GM18517 (cell line): ENCODE results near the gene SF1.

Source experiments
- ATAC-seq: cut with Tn5 transposase; IDR thresholded peaks from one replicate; pipeline ENCODE4 v1.9.1; 2021; ENCODE audit warnings: mild to moderate bottlenecking, moderate library complexity; ENCODE audit not compliant: unreplicated experiment

SF1 gene

DNA sequence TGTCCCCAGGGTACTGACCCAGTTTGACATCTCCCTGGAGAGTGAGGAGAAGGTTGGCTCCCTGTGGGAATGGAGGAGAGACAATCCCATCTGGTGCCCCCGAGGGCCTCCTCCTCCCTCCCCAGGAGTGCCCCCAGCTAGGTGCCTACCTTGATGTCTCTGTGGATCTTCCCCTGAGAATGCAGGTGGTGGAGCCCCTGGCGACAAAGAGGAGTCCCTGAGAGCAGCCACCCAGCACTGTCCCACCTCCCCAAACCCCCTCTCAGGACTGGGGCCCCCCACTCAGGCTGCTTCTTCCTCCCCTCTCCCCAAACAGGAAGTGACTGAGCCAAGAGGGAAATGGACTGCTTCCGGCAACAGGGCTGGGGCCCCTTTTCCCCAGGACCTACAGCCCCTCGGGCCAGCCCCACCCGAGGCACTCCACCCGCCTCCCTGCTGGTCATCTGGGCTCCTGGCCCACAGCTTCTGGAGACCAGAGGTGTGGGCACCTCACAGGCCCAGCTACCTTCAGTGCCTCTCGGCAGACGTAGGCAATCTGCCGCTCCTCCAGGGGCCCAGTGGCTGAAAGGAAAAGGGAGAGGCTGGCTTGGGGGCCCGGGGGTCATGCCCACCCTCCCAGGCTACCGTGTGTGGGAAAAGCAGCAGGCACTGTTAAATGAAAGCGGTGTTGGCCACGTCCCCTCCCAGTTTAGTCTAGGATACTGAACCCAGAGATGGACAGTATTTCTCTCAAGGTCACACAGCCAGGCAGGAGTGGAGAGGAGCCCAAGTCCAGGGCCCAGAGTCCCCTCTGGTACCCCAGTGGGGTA lies 23.4 kb upstream of the SF1 start:
- no peak for ATAC-seq

DNA sequence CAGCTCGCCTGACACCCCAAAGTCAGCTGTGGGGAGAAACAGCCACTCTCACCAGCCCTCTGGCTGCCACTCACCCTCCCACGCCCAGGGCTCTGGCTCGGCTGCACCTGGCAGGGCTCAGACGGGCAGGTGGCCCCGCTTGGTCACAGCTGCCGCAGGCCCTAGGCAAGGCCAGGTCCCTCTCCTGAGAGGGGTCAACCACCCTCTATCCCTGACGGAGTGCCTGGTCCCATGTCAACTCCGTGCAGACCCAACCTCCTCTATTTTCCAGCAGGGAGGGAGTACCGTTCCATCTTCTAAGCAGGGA lies 22.8 kb upstream of the SF1 start:
- no peak for ATAC-seq

DNA sequence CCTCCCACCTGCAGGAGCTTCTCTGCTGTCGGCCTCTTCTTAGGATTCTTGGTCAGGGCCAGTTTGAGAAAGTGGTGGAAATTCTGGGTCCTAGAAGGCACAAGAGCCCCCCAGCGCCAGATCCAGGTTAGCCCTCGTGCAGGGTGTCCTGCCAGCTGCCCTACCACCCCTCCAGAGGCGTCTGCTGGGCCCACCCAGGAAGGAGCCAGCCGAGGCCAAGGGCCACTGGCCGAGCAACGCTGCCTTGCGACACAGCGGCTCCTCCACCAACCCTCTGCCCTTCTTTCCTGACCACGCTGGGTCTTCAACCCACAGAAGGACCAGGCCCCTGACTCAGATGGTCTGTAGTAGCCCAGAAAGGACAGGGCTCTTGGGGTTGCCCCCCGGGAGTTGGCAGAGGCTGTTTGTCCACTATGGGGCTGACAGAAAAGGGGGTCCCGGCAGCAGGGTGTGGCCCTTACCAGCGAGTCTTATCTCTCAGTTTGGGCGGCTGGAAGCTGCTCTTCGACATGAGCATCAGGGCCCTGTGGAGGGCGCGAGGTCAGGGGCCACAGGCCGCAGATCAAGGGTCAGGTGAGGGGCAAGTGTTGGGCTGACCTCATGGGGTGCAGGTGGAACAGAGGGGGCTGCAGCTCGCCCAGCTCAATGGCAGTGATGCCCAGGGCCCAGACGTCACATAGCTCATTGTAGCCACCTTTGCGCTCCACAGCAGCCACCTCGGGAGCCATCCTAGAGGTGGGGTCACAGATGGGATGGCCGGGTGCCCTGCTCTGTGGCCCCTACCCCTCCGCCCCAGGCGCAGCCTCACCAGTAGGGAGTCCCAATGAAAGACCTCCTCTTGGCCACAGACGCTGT lies 22.2 kb upstream of the SF1 start:
- no peak for ATAC-seq

DNA sequence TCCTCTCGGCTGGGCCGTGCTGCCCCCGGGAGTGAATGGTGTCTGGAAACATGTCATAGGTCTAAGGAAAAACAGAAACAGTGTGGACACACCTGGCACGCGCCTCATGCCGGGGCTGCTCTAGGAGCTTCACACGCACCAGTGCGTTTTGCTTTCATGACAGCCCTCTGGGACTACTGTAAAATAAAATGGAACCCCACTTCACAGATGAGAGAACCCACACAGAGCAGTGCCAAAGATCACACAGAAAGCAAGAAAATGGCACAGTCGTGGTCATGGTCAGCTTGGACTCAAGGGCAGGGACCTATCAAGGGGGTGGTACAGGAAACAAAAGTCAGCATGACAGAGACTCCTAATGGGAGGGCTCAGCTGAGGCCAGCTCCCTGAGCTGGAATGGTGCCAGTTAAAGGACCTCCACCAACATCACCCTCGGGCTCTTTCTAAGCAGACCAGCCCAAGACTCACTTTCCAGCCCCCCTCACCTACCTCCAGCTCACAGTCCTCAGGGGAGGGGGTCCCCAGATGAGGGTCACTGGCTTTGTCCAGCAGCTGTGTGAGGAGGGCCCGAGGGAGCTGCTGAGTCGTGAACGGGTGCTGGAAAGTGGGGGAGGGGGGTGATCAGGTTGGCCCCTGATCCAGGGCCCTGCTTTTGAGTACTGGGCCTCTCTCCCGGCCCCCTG lies 21.4 kb upstream of the SF1 start:
- ATAC-seq: no peak

DNA sequence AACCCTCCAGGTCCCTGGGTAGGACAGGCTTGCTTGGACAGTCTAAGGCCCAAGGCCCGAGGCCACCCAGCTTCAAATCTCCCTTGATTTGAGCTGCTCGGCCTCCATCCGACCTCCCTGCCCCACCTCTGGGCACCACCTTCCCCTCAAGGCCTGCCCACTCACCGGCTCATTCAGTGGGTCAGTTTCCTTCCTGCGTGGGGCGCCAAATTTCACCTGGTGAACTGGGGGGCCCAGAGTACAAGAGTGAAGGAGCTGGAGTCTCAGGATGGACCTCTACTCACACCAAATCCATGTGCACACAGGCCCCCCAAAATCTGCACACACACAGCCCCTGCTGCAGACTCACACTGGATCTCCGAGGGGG lies 20.9 kb upstream of the SF1 start:
- ATAC-seq: no peak

- no peak for ATAC-seq
These were observed 18.6 kb upstream of the SF1 start for GRCh38 chr11:64796757-64797541.

DNA sequence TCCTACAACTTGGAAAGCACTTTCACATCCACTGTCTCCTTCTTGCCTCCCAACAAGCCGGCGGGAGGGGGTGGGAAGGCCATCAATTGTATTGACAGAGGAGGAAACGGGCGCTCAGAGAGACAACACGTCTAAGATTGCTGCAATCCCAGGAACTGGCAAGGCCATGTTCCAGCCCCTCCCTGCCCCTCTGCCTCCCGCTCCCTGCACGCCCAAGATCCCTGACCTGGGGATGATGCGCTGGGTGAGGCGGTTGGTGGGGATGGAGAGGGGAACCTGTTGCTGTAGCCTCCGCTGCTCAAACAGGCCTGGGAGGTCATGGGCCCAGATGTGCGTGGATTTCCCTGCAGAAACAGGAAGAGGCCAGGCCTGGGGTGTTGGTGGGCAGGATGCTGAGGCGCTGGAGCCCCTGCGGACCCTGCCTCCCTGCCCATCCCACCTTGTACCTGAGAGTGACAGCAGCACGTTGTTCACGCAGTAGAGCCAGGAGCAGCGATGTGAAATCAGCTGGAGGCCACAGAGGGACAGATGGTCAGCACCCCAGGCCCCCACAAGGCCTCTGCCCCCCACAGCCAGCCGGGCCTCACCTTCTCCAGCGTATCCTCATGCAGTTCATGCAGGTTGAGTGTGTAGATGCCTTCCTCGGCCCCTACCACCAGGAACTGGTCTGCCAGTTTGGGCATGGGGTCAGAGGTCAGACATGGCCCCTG lies 17.9 kb upstream of the SF1 start:
- ATAC-seq: no peak

DNA sequence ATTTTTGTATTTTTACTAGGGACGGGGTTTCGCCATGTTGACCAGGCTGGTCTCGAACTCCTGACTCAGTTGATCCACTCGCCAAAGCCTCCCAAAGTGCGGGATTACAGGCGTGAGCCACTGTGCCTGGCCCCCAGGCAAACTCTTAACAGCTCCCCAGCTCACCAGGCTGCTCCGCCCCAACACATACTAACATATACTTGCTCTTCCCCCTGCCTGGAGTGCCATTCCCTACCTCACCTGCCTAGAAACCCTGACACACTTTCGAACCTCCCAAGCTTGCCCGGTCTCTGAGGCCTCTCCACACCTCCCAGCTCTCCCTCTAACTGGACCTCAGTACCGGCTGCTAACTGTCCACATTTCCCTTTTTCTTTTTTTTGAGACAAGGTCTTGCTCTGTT lies 16.2 kb upstream of the SF1 start:
- ATAC-seq: no peak

DNA sequence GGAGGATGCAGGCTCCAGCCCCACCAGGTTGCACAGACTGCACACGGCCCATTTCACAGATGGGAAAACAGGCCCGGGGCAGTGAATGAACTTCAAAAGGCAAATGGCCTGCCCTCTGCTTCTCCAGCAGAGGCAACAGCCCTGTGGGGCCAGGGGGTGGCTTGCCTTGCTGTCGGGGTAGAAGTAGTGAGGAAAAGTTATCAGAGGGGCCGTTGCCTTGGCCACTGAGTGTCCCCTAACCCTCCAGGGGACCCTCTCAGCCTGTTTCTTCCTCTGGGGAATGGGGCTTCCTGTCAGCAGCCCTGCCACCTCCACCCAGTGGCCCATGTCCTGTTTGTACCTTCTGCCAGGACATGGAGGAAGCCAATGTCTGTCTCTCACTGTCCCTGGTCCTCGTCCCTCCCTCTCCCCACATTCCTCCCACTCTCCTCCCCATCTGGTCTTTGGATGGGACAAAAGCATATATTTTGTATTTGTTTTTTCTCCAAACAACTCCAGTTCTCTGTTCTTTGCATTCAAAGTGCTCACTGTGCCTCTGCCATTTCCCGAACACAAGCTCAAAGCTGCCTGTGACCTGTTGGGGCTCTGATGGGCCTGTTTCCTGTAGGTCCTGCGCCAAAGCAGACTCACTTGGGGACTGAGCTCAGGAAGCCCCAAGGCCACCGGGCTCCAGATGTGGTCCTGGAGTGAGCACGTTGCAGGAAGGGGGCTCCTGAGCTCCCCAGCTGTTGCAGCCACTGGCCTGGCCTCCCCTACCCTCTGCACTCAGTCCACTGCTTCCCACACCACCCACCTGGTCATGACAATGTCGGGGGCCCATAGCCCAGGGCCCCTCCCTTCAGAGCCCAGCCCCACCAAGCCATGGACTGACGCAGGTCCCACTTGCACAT lies 15.2 kb upstream of the SF1 start:
- ATAC-seq: no peak

DNA sequence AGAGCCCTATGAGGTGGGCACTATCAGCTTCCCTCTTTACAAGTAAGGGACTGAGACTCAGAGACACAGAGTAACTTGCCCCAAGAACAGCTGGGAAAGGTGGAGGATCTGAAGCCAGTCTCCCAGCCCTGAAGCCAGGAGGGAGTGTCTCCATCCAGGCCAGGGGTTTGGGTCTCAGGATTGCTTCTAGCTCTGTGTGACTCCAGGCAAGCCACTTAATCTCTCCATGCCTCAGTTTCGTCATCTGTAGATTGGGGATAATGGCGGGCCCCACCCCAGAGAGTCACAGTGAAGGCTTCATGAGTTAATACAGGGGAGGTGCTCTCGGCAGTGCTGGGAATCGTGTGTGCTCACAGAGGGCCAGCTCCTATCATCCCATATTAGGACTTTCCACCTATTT lies 14.1 kb upstream of the SF1 start:
- ATAC-seq: no peak

- no peak for ATAC-seq
These were observed 13.5 kb upstream of the SF1 start for GRCh38 chr11:64791781-64792291.

GRCh38 chr11:64790205-64791095 lies 12.1 kb upstream of the SF1 start:
- ATAC-seq: no peak

DNA sequence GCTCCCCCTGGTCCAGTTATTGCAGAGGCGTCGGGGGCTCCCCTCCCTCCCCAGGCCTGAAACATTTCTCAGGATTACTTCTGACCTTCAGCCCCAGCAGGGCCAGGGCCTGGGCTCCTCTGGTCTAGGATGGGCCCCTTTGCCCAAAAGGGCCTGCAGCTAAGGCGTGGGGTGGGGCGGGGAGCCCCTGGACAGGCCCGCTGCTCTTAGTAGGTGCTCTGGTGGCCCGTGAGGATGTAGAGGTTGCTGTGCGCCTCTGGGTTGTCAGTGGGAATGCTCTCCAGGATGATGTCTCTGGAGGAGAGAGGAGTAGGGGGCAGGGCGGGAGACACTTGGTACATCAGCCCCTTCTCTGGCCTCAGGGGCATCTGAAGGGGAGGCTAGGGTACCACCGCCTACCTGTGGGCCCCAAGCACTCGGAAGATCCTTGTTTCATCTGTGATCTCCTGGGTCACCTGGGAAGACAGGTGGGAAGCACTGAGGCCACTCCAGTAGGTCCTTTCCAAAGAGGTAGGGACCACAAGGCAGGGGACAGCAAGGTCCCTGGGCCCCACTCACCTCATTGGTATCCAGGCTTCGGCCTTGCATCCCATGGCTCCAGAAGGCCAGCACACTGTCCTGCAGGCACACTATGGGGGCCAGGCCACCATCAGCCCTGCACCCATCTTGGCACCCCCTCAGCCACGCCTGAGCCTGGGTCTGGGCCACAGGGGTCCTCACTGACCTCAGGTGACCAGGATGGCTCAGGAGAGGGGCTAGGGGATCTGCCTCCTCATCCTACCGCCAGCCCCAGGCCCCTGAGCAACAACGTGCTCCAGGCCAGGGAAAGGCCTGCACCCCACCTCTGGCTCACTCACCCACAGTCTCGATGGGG lies 11.2 kb upstream of the SF1 start:
- ATAC-seq: no peak

GRCh38 chr11:64788321-64789215 lies 10.2 kb upstream of the SF1 start:
- ATAC-seq: no peak

GRCh38 chr11:64787526-64788320 lies 9.4 kb upstream of the SF1 start:
- ATAC-seq: no peak

- ATAC-seq: no peak
These were observed 8.0 kb upstream of the SF1 start for GRCh38 chr11:64786308-64786707.
